Measurements from ENCODE around the gene CHRNA3.

Gene CHRNA3

DNA sequence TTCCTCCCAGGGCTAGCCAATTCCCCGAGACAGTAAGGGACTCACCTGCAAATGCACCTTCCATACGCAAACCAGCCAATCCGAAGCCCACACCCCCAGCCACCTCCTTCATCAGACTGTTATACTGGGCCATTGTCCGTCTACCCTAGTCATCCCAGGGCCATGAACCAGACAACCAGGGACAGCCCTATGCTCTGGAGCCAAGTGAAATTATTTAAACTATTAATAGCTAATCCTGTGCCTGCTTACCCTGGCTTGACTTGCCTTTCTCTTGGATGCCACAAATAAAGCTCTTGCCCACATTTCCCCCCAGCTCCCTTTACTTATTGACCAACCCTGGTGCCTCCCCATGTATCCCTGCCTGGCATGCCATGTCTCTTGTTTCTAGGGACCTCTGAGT is 24.2 kb upstream of the CHRNA3 start:
- no peak for DNase-seq (ENCODE audit: low spot score)
- no peak overlapping the region for H3K27ac ChIP-seq
- TF ChIP-seq, protein P1, sequence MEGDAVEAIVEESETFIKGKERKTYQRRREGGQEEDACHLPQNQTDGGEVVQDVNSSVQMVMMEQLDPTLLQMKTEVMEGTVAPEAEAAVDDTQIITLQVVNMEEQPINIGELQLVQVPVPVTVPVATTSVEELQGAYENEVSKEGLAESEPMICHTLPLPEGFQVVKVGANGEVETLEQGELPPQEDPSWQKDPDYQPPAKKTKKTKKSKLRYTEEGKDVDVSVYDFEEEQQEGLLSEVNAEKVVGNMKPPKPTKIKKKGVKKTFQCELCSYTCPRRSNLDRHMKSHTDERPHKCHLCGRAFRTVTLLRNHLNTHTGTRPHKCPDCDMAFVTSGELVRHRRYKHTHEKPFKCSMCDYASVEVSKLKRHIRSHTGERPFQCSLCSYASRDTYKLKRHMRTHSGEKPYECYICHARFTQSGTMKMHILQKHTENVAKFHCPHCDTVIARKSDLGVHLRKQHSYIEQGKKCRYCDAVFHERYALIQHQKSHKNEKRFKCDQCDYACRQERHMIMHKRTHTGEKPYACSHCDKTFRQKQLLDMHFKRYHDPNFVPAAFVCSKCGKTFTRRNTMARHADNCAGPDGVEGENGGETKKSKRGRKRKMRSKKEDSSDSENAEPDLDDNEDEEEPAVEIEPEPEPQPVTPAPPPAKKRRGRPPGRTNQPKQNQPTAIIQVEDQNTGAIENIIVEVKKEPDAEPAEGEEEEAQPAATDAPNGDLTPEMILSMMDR (IDR thresholded peaks at IDR 0.05), result no peak
- no peak overlapping the region for H3K4me3 ChIP-seq

DNA sequence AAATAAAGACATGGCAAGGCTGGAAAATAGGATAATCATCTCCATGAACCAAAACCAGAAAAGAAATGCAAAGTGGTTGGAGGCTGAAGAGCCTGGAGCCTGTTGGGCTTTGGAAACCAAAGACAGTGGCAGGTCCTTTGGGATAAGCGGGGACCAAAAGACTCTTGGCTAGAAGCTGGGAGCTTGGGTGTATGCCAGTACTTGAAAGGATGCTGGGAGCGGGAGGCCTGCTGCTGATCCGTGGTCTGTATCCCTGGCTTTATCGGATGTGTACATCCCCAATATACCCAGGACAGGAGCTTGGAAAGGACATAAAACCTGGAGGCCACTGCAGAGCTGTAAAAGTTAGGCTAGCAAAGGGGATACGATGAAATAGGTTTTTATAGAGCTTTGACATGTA is 21.5 kb upstream of the CHRNA3 start:
- TF ChIP-seq, protein P1 (IDR thresholded peaks at IDR 0.05), result no peak
- no peak for DNase-seq (ENCODE audit: low spot score)
- no peak overlapping the region for H3K27ac ChIP-seq
- no peak overlapping the region for H3K4me3 ChIP-seq

DNA sequence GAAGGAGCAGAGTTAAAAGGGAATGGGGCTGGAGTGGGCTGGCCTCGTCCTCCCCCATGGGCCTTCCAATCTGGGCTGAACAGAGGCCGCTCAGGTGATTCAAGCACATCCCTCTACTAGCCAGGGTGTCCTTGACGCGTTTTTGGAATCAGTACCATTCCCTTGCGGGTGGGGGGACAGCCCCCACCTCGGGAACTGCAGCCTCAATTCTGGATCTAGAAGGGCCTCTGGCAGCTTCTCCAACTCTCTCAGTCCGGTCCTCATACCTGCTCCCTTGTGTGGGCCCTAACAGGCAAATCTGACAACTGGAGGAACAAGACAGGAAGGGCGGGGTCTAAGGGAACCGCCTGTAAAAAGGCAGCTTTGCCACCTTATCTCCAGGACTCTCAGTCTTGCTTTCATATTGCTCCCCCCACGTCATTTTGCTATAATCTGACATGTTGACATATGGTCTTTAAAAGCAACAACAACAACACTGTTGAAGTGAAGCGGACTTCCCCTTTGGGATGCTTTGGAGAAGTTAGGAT is 21.0 kb upstream of the CHRNA3 start:
- Histone ChIP-seq H3K27ac (no peak overlapping the region), H3K4me3 (no peak overlapping the region)
- TF ChIP-seq, protein P1 (IDR thresholded peaks at IDR 0.05), result no peak
- no peak for DNase-seq (ENCODE audit: low spot score)

DNA sequence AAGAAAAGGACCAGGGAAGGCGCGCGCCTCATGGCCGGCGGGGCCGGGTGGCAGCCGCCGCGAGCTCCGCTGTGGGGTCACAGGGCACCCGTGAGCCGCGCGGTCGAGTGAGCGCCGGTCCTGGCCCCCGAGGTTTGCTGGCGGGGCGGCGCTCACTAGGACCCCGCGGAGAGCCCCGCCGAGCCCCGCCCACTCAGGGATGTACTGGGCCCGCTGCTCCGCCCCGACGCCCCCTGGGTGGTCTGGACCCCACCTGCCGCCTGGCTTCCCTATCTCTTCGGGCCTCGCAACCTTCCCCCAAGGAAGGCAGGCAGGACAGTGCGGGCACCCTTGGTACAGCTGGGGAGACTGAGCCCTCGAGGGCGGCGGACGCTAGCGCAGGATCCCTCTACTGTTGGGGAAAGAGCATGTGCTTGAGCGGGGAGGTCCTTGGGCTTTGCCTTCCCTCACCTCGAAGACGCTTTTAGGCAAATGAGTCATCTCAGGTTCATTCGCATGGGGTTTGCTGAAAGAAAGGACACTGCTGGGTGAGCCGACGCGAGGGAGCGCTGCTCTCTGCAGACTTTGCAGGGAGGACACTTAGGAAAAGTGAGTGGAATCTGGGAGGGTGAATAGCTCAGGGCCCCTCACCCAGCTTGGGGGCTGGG is 20.4 kb upstream of the CHRNA3 start, which contains the start of gene CHRNB4:
TSS of gene CHRNB4 (minus strand) at position 109 of the 647 bp plus-strand sequence. CDS start at position 32, 77 bp downstream.
- no peak within 1 kb of the TSS for H3K27ac ChIP-seq
- DNase-seq (ENCODE audit: low spot score), result no peak
- TF ChIP-seq, protein P1 (IDR thresholded peaks at IDR 0.05), result no peak
- peak within 1 kb of the TSS; percentile 70 for H3K4me3 ChIP-seq

DNA sequence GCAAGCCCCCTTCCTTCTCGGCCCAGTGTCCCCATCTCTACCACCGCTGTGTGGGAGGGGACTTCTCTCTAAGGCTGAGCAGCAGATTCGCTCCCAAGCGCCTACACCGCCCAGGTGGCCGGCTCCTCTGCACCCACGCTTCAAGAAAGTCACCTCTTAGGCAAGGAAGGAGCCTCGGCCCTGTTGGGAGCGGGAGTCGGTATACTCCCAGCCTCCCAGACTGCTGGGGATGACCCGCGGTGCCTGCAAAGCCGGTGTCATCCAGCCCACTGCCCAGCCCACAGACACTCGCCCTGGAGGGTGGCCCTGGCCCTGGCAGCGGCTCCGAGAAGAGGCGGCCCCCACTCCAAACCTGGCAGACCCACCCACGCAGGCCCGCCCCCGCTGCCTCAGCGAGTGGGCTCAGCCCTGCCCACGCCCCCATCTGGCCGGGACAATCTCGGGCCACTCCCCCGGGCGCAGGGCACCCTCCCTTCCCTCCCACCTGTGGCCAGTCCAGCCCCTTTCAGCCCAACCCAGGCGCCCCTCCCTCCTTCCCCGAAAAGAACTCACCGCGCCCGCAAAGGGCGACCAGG is 19.8 kb upstream of the CHRNA3 start:
- TF ChIP-seq, protein P1 (IDR thresholded peaks at IDR 0.05), result no peak
- DNase-seq (ENCODE audit: low spot score), result no peak
- H3K4me3 ChIP-seq, result peak overlapping the region; percentile 70
- no peak overlapping the region for H3K27ac ChIP-seq

DNA sequence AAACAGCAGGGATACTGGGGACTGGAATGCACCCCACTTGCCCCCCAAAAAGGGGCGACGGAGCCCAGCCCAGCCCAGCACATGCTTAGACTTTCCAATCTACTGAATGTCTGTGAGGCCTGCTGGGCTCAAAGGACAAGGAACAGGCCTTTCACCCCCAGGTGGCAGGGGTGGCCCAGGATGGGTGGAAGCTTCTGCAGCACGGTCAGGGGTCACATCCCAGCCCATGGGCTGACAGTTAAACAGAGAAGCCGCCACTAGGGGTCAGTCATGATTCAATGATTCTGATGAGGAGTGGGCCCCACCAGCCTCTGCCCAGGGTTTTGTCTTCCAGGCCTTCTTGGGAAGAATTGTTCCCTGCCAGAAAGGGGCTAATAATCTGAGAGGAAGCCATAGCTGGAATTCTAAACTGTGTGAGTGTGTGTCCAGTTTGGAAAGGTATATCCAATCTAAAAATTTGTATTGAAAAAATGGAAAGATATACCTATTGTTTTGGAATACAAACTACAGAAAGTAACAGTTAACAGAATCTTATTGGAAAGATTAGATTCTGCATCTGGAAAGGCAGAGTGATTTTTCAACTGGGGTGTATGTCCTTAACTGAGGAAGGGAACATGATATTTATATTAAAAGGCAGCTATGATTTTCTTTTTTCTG is 18.0 kb upstream of the CHRNA3 start:
- Histone ChIP-seq H3K27ac (no peak overlapping the region), H3K4me3 (no peak overlapping the region)
- TF ChIP-seq, protein P1 (IDR thresholded peaks at IDR 0.05), result no peak
- DNase-seq (ENCODE audit: low spot score), result no peak
